GM12892 (cell line): ENCODE results near the gene CAPZB.

ENCODE experiments used
- POLR2A ChIP-seq: IDR thresholded peaks from 2 replicates; pipeline ENCODE4 v1.6.1; 2011; ENCODE audit warnings: low read depth, low read length, control low read depth
- POLR2AphosphoS5 ChIP-seq: IDR thresholded peaks from 2 replicates; pipeline ENCODE4 v1.6.1; 2011; ENCODE audit warnings: low read depth, low read length, control low read depth

GRCh38 chr1:19466112-19466561 is 19.2 kb downstream of the CAPZB start:
- no peak for TF ChIP-seq POLR2A
- no peak for TF ChIP-seq POLR2AphosphoS5
